HG02678 (cell line): ENCODE data around the gene QPCTL.
"Not testable (repeated sequence)": the region's sequence is repeated elsewhere in the genome, so short reads cannot be mapped to it uniquely, and the experiment has no call there.

Experiments
- ATAC-seq: cut with Tn5 transposase; IDR thresholded peaks from one replicate; pipeline ENCODE4 v1.9.1; 2021; ENCODE audit warnings: mild to moderate bottlenecking, moderate library complexity; ENCODE audit not compliant: unreplicated experiment

The QPCTL gene

GRCh38 chr19:45674946-45675345 lies 17.5 kb upstream of the QPCTL start:
- no peak for ATAC-seq

- ATAC-seq: no peak
Measured at GRCh38 chr19:45676851-45677263, 15.6 kb upstream of the QPCTL start.

- ATAC-seq: no peak
Measured at GRCh38 chr19:45677351-45678230, 14.9 kb upstream of the QPCTL start.

DNA sequence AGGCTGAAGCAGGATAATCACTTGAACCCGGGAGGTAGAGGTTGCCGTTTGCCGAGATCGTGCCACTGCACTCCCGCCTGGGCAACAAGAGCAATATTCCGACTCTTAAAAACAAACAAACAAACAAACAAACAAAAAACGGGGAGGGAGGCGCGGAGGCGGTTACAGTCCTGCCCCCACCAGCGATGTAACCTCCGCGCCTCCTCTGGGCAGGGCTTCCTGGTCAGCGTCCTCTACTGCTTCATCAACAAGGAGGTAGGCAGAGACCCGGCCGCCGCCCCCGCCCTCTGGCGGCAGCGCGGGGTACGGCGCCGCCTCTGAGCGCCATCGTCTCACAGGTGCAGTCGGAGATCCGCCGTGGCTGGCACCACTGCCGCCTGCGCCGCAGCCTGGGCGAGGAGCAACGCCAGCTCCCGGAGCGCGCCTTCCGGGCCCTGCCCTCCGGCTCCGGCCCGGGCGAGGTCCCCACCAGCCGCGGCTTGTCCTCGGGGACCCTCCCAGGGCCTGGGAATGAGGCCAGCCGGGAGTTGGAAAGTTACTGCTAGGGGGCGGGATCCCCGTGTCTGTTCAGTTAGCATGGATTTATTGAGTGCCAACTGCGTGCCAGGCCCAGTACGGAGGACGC lies 11.0 kb upstream of the QPCTL start:
- peak; percentile 78 for ATAC-seq

DNA sequence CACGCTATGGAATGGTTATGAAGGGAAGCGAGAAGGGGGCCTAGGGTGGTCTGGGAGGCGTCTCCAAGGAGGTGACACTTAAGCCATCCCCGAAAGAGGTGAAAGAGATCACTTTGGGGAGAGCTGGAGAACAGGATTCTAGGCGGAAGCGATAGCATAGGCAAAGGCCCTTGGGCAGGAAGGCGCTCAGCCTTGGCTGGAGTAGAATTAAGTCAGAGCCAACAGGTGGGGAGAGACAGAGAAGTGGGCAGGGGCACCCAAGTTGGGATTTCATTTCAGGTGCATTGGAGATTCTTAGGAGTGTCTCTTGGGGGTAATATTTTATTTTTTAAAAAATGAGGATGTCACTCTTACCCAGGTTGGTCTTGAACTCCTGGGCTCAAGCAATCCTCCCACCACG lies 10.3 kb upstream of the QPCTL start:
- ATAC-seq: no peak

DNA sequence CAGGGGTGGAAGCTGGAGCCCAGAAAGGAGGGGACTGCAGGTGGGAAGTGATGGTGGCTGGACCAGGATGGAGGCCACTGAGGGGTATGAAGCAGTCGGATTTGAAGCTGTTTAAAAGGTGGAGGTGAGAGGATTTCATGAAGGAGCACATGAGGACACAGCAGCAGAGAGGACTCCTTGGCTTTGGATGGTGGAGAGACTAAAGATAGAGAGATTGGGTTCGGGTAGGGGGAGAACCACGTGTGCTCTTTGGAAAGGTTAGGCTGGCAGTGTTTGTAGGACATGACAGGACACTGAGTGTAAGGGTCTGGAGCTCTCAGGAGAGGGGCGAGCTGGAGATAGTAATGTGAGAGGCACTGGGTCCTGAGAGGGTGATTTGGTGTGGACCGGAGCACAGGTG lies 9.6 kb upstream of the QPCTL start:
- no peak for ATAC-seq

DNA sequence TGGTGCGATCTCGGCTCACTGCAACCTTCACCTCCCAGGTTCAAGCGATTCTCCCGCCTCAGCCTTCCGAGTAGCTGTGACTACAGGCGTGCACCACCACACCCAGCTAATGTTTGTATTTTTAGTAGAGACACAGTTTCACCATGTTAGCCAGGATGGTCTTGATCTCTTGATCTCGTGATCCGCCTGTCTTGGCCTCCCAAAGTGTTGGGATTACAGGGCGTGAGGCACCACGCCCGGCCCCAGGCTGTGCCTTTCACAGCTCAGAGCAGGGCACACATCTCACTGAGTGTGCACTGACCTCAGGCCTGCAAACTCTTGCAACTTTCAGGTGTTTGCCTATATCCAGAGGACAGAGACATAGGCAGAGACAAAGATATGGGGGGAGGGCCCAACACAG lies 7.4 kb upstream of the QPCTL start:
- ATAC-seq: not testable (repeated sequence)

- no peak for ATAC-seq
Measured at GRCh38 chr19:45687599-45687998, 4.9 kb upstream of the QPCTL start.

GRCh38 chr19:45691516-45692186 lies 815 bp upstream of the QPCTL start, which contains the start of gene SNRPD2:
Gene SNRPD2 (minus strand): TSS chr19:45691953. CDS start chr19:45691888, 65 bp downstream.
- peak; percentile 53 for ATAC-seq

DNA sequence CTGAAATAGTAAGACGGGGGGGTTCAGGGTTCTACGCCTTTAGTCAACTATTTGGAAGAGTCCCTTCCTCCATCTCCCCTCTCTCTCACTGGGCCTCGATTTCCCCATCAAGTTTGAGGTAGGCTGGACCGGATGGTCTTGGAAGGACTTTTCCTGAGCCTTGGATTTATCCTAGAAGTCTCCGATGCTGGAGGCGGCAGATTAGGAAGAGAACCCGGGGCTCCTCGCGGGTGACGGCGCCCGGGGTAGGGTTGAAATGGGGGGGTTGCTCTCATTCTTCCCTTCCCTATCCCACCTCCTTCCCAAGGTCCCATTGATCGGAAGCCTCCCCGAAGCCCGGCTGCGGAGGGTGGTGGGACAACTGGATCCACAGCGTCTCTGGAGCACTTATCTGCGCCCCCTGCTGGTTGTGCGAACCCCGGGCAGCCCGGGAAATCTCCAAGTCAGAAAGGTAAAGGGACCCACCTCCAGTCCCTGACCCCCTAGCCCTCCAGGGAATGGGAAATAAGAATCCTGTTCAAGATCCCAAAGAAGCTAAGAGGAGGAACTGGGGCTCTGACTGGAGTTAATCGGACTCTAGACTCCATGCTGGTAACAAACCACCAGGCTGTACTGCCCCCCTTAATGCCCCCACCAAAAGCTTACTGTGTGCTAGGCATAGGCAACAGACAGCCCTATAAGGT lies 781 bp downstream of the QPCTL start:
- no peak for ATAC-seq

- no peak for ATAC-seq
Measured at GRCh38 chr19:45701676-45702075, 9.2 kb downstream of the QPCTL start.

GRCh38 chr19:45705115-45705514 lies 12.6 kb downstream of the QPCTL start:
- ATAC-seq: no peak

GRCh38 chr19:45705710-45706415 lies 13.4 kb downstream of the QPCTL start:
- no peak for ATAC-seq

- ATAC-seq: no peak
Measured at GRCh38 chr19:45710356-45711130, 18.1 kb downstream of the QPCTL start.

- no peak for ATAC-seq
Measured at GRCh38 chr19:45711851-45712698, 19.6 kb downstream of the QPCTL start.

GRCh38 chr19:45712699-45713067 lies 20.2 kb downstream of the QPCTL start:
- no peak for ATAC-seq

DNA sequence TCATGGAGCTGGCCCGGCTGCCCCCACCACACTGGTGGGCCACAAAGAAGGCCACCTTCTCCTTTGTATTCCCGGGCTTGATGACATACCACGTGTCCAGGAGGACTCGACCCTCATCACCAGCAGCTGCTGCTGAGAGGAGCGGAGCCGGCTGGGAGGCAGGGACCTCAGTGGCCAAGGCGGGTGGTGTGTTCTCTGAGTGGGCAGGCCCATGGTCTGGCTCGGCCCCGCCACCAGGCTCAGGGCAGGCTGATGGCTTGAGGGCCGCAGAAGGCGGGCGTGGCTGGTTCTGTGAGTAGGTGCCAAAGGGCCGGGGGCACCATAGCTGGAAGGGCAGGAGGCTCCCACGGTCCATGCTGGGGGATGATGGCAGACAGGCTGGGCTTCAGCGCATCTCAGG lies 20.7 kb downstream of the QPCTL start:
- no peak for ATAC-seq

GRCh38 chr19:45715139-45715538 lies 22.7 kb downstream of the QPCTL start:
- ATAC-seq: no peak
